IgD-negative memory B cell (primary cell): ENCODE data around the gene LRBA. TPM values are rescaled to one million over a fixed set of nuclear protein-coding genes. Genes with fewer than 3 reads are reported as not detected.

Source experiments
- H3K27ac Mint-ChIP-seq, 3 donors: one replicate each; pipeline ENCODE4 v1.8.0; 2020 to 2022; ENCODE audit warnings: mild to moderate bottlenecking in 3 of 3, mixed read lengths in 3 of 3, moderate library complexity in 1 of 3
- H3K27me3 Mint-ChIP-seq: one replicate; pipeline ENCODE4 v1.8.0; 2021; ENCODE audit warnings: mixed read lengths
- H3K36me3 Mint-ChIP-seq: one replicate; pipeline ENCODE4 v1.8.0; 2020; ENCODE audit warnings: mild to moderate bottlenecking, mixed read lengths
- H3K4me1 Mint-ChIP-seq, 3 donors: one replicate each; pipeline ENCODE4 v1.8.0; 2020 to 2022; ENCODE audit warnings: mixed read lengths in 3 of 3, mild to moderate bottlenecking in 1 of 3
- H3K4me3 Mint-ChIP-seq, 4 donors: one replicate each; pipeline ENCODE4 v1.8.0; 2020 to 2022; ENCODE audit warnings: mild to moderate bottlenecking in 4 of 4, mixed read lengths in 4 of 4, moderate library complexity in 3 of 4
- H3K9me3 Mint-ChIP-seq, 3 donors: one replicate each; pipeline ENCODE4 v1.8.0; 2020 to 2021; ENCODE audit warnings: mixed read lengths in 3 of 3, mild to moderate bottlenecking in 1 of 3
- polyA plus RNA-seq: library from polyadenylated mRNA; unstranded; fragments of 300-500 nt; fragmentation: Illumina TruSeq; gene quantifications from one replicate; pipeline ENCODE4 v1.2.3, GENCODE V29; 2021

The LRBA gene
- polyA plus RNA-seq, 1 donor from 2014 or later, result 15.3 TPM

GRCh38 chr4:150264595-150265161 lies 750.4 kb downstream of the LRBA start:
- Mint-ChIP-seq H3K27ac (no peak overlapping the region), H3K4me3 (no peak overlapping the region), H3K9me3 (no peaks in the 10 kb centered on the region), H3K27me3 (no peaks in the 10 kb centered on the region), H3K36me3 (peaks cover 14% of the 10 kb centered on the region), H3K4me1 (no peaks in the 10 kb centered on the region)

DNA sequence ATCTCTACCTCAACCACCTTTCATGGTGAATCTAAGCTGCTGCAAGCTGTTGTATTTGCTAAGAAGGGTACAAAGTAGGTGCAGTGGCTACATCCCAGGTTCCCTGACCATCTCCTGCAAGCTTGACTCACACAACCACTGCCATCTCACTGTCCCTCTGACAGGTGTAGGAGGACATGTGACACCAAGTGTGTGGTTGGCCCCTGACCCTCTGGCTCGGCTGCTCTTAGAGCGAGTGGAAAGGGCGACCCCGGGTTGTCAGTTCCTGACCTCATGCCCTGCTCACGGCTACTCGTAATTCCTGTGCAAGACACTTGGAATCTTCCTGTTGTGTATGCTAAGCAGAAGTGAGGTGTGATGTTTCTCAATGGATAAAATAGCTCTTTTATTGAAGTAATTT lies 752.5 kb downstream of the LRBA start:
- H3K9me3 Mint-ChIP-seq, result no peaks in the 10 kb centered on the region
- no peak overlapping the region for H3K4me3 Mint-ChIP-seq
- no peaks in the 10 kb centered on the region for H3K4me1 Mint-ChIP-seq
- H3K27ac Mint-ChIP-seq, result no peak overlapping the region
- peaks cover 14% of the 10 kb centered on the region for H3K36me3 Mint-ChIP-seq
- H3K27me3 Mint-ChIP-seq, result no peaks in the 10 kb centered on the region

- H3K27ac Mint-ChIP-seq, result no peak overlapping the region
- H3K9me3 Mint-ChIP-seq, result no peaks in the 10 kb centered on the region
Measured at GRCh38 chr4:150261571-150261970, 753.5 kb downstream of the LRBA start.

GRCh38 chr4:150259861-150260567 lies 755.1 kb downstream of the LRBA start:
- H3K9me3 Mint-ChIP-seq, result no peaks in the 10 kb centered on the region
- no peaks in the 10 kb centered on the region for H3K4me1 Mint-ChIP-seq
- no peak overlapping the region for H3K4me3 Mint-ChIP-seq
- H3K27me3 Mint-ChIP-seq, result no peaks in the 10 kb centered on the region
- H3K36me3 Mint-ChIP-seq, result peaks cover 8% of the 10 kb centered on the region
- H3K27ac Mint-ChIP-seq, result no peak overlapping the region

More at GRCh38 chr4:150261571-150261970, 753.5 kb downstream of the LRBA start:
- Mint-ChIP-seq H3K36me3 (peaks cover 10% of the 10 kb centered on the region), H3K27me3 (no peaks in the 10 kb centered on the region), H3K4me1 (no peaks in the 10 kb centered on the region), H3K4me3 (no peak overlapping the region)

DNA sequence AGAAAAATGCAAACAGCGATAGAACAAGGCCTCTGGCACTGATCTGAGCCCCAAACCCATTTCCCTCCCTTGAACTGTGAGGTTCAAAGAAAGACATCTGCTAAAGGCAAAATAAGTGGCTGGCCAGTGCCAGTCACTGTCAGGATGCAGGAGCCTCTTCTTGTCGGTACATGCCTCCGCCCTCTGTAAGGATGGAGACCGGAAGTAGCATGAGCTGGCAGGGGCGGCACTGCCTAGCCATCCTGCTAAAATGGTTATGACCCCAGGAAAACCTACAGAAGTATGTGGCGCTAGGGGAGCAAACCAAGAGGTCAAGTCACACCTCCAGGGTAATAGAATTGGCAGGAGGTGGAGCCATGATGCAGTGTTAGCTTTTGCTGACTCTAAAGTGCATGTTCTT lies 756.5 kb downstream of the LRBA start:
- H3K27ac Mint-ChIP-seq, result no peak overlapping the region
- H3K36me3 Mint-ChIP-seq, result peaks cover 6% of the 10 kb centered on the region
- no peaks in the 10 kb centered on the region for H3K4me1 Mint-ChIP-seq
- no peaks in the 10 kb centered on the region for H3K9me3 Mint-ChIP-seq
- H3K4me3 Mint-ChIP-seq, result no peak overlapping the region
- H3K27me3 Mint-ChIP-seq, result no peaks in the 10 kb centered on the region

DNA sequence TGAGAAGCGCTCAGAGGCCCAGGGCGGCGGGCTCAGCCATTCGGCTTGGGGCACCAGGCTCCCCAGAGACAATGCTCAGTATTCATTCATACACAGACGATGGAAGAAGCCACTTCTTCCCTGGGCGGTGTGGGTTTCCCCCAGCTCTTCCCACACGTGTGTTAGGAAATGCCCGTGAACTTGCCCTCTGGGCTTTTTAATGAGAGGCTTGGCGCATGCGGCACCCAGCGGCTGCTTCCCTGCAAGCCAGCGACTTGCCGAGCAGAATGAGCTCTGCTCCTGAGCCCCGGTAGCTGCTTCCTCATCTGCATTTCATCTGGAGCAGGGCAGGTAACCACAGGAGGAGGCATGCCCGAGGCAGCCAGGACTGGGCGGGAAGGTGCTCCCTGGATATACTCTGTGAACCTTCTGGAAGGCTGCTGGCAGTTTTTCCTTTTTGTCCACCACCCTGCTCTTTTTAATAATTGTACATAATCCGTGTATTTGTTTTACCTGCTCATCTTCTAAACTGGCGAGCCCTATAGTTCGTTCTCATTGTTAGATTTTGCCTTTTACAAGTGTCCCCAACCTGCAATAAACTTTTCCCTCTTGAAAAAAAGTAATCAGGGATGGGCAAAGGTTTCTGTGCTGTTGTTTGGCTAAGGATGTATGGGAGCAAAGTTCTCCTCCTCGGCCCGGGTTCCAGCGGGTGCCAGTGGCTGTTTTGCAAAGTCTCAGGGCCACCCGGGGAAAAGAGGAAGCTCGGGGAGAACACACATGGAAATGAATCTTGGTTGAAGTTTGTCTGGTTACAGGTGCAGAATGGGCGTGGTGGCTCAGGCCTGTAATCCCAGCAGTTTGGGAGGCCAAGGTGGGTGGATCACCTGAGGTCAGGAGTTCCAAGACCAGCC lies 758.0 kb downstream of the LRBA start:
- H3K36me3 Mint-ChIP-seq, result peaks cover 7% of the 10 kb centered on the region
- H3K4me3 Mint-ChIP-seq, result no peak overlapping the region
- H3K9me3 Mint-ChIP-seq, result no peaks in the 10 kb centered on the region
- no peaks in the 10 kb centered on the region for H3K4me1 Mint-ChIP-seq
- no peaks in the 10 kb centered on the region for H3K27me3 Mint-ChIP-seq
- H3K27ac Mint-ChIP-seq, result peak overlapping the region; percentile 7 to 79 (median 65)

DNA sequence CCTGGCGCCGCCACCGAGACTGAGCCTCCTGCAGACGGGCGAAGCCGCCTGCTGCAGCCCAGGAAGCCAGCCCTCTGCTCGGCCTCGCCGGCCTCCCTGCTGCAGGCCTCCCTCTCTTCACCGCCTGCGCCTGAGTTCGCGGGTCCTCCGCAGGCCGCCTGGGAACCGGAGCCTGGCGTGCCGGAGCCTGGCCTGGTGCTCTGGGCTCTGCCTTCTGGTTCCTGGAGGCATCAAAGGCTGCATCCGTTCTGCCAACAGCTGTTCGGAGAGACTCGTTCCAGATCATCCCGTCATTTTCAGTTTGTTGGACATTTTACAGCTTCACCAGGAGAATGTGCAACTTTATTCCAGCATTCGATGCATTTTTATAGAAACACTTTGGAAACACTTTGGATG lies 758.9 kb downstream of the LRBA start:
- Mint-ChIP-seq H3K36me3 (peaks cover 7% of the 10 kb centered on the region), H3K27me3 (no peaks in the 10 kb centered on the region), H3K9me3 (no peaks in the 10 kb centered on the region), H3K4me3 (no peak overlapping the region), H3K27ac (peak overlapping the region in 1 of 3 donors; percentile 65), H3K4me1 (no peaks in the 10 kb centered on the region)

DNA sequence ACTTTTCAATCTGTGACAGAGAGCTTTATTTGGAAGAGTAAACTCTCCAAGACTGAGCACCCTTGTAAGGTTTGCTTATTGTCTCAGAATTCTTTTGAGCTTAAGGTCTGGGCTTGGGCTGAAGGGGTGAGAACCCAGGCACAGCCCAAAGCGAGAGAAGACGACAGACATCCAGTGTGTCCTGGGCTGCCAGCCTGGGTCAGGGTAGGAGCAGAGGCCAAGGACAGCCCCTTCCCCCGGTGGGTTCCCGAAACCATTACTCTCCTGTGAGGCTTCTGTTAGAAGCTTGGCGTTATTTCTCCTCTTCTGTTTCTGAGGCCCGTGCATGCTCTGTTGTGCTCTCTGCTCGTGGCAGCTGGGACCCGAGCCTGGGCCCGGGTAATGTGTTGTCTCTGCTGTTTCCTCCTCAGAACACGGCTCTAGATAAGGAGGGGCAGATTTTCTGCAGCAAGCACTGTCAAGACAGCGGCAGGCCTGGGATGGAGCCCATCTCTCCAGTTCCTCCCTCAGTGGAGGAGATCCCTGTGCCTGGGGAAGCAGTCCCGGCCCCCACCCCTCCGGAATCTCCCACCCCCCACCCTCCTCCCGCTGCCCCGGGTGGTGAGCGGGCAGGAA lies 759.4 kb downstream of the LRBA start:
- no peaks in the 10 kb centered on the region for H3K9me3 Mint-ChIP-seq
- H3K4me1 Mint-ChIP-seq, result no peaks in the 10 kb centered on the region
- peak overlapping the region in 1 of 4 donors; percentile 12 for H3K4me3 Mint-ChIP-seq
- no peak overlapping the region for H3K27ac Mint-ChIP-seq
- no peaks in the 10 kb centered on the region for H3K27me3 Mint-ChIP-seq
- peaks cover 7% of the 10 kb centered on the region for H3K36me3 Mint-ChIP-seq

DNA sequence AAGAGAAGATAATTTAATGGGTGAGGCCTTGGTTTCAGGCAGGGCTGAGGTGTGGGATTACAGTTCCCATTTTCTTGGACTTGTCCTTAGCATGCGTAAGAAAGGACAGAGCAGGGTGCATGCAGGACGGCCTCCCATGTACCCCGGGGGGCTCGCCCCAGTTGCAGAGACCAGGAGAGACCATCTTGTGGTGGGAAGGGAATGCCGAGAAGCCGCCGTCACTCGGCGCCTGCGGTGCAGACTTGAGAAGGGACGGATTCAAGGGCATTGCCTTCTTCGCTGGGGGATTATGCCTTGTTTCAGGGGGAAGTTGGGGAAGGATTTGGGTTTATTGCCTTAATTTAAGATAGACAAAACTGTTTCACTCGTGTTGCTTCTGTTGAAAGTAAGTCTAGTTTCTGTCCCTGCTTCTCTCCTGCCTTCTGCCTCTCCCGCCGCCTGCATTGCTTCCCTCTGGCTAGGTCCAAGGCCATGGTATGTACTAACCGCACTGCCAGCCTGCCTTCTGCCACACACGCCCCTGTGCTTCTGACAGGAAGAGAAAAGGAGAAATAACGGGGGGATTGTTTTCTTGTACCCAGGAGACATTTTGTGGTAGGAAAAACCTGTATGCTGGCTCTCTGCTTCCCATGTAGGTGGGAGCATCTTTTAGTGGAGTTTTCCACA lies 761.0 kb downstream of the LRBA start:
- H3K27me3 Mint-ChIP-seq, result no peaks in the 10 kb centered on the region
- no peaks in the 10 kb centered on the region for H3K9me3 Mint-ChIP-seq
- H3K4me3 Mint-ChIP-seq, result peak overlapping the region in 1 of 4 donors; percentile 38
- H3K36me3 Mint-ChIP-seq, result peaks cover 7% of the 10 kb centered on the region
- H3K27ac Mint-ChIP-seq, result peak overlapping the region in 2 of 3 donors; percentile 39 to 78
- H3K4me1 Mint-ChIP-seq, result no peaks in the 10 kb centered on the region

DNA sequence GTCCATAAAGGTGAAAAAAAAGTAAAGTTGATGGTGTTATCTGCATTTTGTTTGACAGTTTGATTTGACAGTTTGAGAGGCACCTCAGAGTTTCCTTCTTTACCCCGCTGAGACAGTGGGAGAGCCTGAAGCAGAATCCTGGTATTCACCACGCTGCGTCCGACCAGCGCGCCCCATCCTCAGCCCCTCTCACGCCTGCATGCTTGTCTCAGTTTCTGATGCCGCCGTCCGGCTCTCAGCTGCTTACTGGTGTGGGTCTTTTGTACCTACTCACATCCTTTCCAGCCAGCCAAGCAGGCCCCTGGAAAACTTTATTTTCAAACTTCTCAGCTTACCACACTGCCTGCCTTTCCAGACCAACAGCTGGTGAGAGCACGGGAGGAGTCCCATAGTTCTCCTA lies 761.7 kb downstream of the LRBA start:
- Mint-ChIP-seq H3K27ac (peak overlapping the region in 1 of 3 donors; percentile 78), H3K4me1 (no peaks in the 10 kb centered on the region), H3K4me3 (no peak overlapping the region), H3K27me3 (no peaks in the 10 kb centered on the region), H3K9me3 (no peaks in the 10 kb centered on the region), H3K36me3 (peaks cover 7% of the 10 kb centered on the region)

- no peaks in the 10 kb centered on the region for H3K4me1 Mint-ChIP-seq
- H3K9me3 Mint-ChIP-seq, result no peaks in the 10 kb centered on the region
- H3K27ac Mint-ChIP-seq, result peak overlapping the region in 1 of 3 donors; percentile 78
- H3K27me3 Mint-ChIP-seq, result no peaks in the 10 kb centered on the region
- peaks cover 7% of the 10 kb centered on the region for H3K36me3 Mint-ChIP-seq
- H3K4me3 Mint-ChIP-seq, result no peak overlapping the region
Measured at GRCh38 chr4:150252741-150253140, 762.3 kb downstream of the LRBA start.

- Mint-ChIP-seq H3K9me3 (no peaks in the 10 kb centered on the region), H3K4me3 (no peak overlapping the region), H3K27ac (no peak overlapping the region), H3K36me3 (peaks cover 7% of the 10 kb centered on the region), H3K4me1 (no peaks in the 10 kb centered on the region), H3K27me3 (no peaks in the 10 kb centered on the region)
Measured at GRCh38 chr4:150252306-150252705, 762.8 kb downstream of the LRBA start.

DNA sequence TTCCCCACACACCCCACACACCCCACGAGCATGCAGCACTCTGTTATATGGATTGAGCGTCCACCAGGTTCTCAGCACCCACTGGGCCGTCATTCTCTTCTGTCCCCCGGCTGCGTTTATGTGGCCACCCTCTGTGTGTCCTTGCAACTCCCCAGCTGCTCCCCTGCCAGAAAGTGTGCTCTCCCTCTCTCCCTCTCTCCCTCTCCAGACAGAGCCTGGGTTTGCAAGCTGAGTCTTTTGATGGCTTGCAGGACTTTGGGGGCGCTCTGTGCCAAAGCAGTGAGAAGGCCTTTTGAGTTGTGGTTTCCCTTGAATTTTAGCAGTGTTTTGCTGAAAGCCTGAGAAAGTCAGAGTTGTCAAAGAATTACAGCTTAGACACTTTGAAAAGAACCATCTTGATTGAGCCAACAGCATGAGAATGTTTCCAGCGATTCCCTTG lies 763.3 kb downstream of the LRBA start:
- H3K27me3 Mint-ChIP-seq, result no peaks in the 10 kb centered on the region
- H3K36me3 Mint-ChIP-seq, result peaks cover 7% of the 10 kb centered on the region
- no peak overlapping the region for H3K27ac Mint-ChIP-seq
- no peaks in the 10 kb centered on the region for H3K9me3 Mint-ChIP-seq
- no peak overlapping the region for H3K4me3 Mint-ChIP-seq
- H3K4me1 Mint-ChIP-seq, result no peaks in the 10 kb centered on the region

DNA sequence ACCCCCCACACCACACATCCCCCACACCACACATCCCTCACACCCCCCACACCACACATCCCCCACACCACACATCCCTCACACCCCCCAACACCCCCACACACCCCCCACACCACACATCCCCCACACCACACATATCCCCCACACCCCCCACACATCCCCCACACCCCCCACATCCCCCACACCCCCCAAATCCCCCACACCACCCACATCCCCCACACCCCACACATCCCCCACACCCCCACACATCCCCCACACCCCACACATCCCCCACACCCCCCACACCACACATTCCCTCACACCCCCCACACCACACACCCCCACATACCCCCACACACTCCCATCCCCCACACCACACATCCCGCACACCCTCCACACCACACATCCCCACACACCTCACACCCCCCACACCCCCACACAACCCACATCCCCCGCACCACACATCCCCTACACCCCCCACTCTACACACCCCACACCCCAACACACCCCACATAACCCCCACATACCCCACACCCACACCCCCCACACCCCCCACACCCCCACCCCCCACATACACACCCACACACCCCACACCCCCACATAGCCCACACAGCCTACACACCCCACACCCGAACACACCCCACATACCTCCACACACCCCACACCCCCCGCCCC lies 764.0 kb downstream of the LRBA start:
- no peak overlapping the region for H3K4me3 Mint-ChIP-seq

More for the DNA sequence above, 764.0 kb downstream of the LRBA start:
- H3K9me3 Mint-ChIP-seq, result no peaks in the 10 kb centered on the region
- H3K36me3 Mint-ChIP-seq, result peaks cover 4% of the 10 kb centered on the region
- no peaks in the 10 kb centered on the region for H3K27me3 Mint-ChIP-seq
- H3K4me1 Mint-ChIP-seq, result no peaks in the 10 kb centered on the region
- H3K27ac Mint-ChIP-seq, result no peak overlapping the region
